Measurements from ENCODE around the gene MRPL54. TPM values are rescaled to one million over a fixed set of nuclear protein-coding genes. Genes with fewer than 3 reads are reported as not detected.

MRPL54 gene
- total and polyA plus RNA-seq, 2 experiments from 2014 or later, result 29.7 to 89.9 TPM

- TF ChIP-seq REST (IDR thresholded peaks at IDR 0.05; ENCODE audit: unreplicated experiment) (no peak), ZNF114 (CRISPR knock-in tag; IDR thresholded peaks at IDR 0.05) (no peak), JUNB (IDR thresholded peaks at IDR 0.05; ENCODE audit: unreplicated experiment) (no peak), CREB1 (CRISPR knock-in tag; IDR thresholded peaks at IDR 0.05; ENCODE audit: low read depth) (no peak), CTCF (conservative IDR thresholded peaks at IDR 0.05; ENCODE audit: low read depth in 2 of 2) (no peak), EZH2phosphoT487 (IDR thresholded peaks at IDR 0.05; ENCODE audit: unreplicated experiment) (no peak), ZNF331 (CRISPR knock-in tag; IDR thresholded peaks at IDR 0.05; ENCODE audit: low read depth) (no peak)
These were observed 43.4 kb downstream of the MRPL54 start (continued) for GRCh38 chr19:3805859-3806258.

GRCh38 chr19:3807131-3807480 is 44.6 kb downstream of the MRPL54 start:
- Histone ChIP-seq H2AFZ (no peak overlapping the region), H3K27me3 (ENCODE audit: insufficient read depth) (peaks cover 4% of the 10 kb centered on the region; the same call in 1 of the 2 replicates), H3K9me2 (ENCODE audit: insufficient read depth) (no peaks in the 10 kb centered on the region), H4K20me1 (replicated peaks; ENCODE audit: insufficient read depth) (no peaks in the 10 kb centered on the region), H3K4me3 (no peak overlapping the region), H3K36me3 (ENCODE audit: insufficient read depth) (no peaks in the 10 kb centered on the region), H3K27ac (ENCODE audit: low read depth) (no peak overlapping the region), H3F3A (replicated peaks; ENCODE audit: low read depth) (peaks cover 11% of the 10 kb centered on the region), H3K4me2 (no peak overlapping the region), H3K79me2 (replicated peaks; ENCODE audit: insufficient read depth) (no peaks in the 10 kb centered on the region), H3K4me1 (ENCODE audit: insufficient read depth) (no peaks in the 10 kb centered on the region)
- no peaks in the 10 kb centered on the region for H3K36me3 Mint-ChIP-seq (ENCODE audit: low read depth)
- H3K27me3 Mint-ChIP-seq (ENCODE audit: insufficient read depth, low read depth, poor library complexity), result peaks cover 14% of the 10 kb centered on the region
- H3K27ac Mint-ChIP-seq, result no peak overlapping the region
- no peaks in the 10 kb centered on the region; the same call in 2 of the 3 replicates for H3K4me1 Mint-ChIP-seq
- H3K4me3 Mint-ChIP-seq, result no peak overlapping the region
- DNase-seq (ENCODE audit: low spot score) (no peak), ATAC-seq (no peak)
- peaks cover 4% of the 10 kb centered on the region; the same call in 1 of the 3 replicates for H3K9me3 Mint-ChIP-seq
- TF ChIP-seq ETS1 (IDR thresholded peaks at IDR 0.05) (no peak), ZNF462 (CRISPR knock-in tag; IDR thresholded peaks at IDR 0.05) (no peak), NANOG (IDR thresholded peaks at IDR 0.05; ENCODE audit: borderline replicate concordance) (no peak), STAT1 (IDR thresholded peaks at IDR 0.05; ENCODE audit: unreplicated experiment) (no peak), CREB1 (CRISPR knock-in tag; IDR thresholded peaks at IDR 0.05; ENCODE audit: low read depth) (no peak), ZNF331 (CRISPR knock-in tag; IDR thresholded peaks at IDR 0.05; ENCODE audit: low read depth) (no peak), POLR2AphosphoS5 (IDR thresholded peaks at IDR 0.05; ENCODE audit: low read depth) (no peak), EZH2phosphoT487 (IDR thresholded peaks at IDR 0.05; ENCODE audit: unreplicated experiment) (no peak), ZNF114 (CRISPR knock-in tag; IDR thresholded peaks at IDR 0.05) (no peak)
